NCI-H2081 (cell line): ENCODE results near the gene CEP295NL.
A peak's percentile ranks its signal among the peaks of the same experiment; 100 is the strongest.
"Not testable (repeated sequence)": the region's sequence is repeated elsewhere in the genome, so short reads cannot be mapped to it uniquely, and the experiment has no call there.

Experiments
- DNase-seq, 2 experiments: peaks; one replicate each; lab custom pipeline; 2025; lab: John Stamatoyannopoulos, UW

CEP295NL gene

DNA sequence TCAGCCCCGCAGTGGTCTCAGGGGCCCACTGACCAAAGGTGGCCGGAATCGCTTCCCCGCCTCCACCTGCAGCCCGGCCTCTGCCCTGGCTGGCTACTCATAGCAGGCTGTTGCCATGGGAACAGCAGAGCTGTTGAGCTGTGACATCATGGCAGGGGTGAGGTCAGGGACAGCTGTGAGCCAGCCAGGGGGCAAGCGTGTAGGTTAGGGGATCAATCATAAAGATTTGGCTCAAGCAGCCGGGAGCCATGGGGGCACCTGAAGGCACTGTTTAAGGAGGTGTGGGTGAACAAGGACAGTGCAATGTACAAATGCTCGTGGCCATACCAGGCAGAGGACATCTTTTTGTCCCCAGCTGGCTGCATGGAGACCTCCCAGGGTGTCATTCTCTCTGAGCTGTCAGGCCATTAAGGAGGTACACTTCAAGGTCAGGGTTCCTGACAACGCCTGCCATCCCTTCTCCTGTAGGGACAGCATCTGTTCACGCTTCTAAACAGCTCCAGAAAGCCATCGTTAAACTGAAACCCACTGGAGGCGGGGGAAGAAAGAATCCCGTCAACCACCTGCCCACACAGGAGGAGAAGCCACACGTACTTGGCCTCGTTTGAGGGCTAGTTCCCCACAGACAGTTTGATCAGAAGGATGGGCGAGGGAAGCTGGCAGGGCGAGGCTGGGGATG, at the start of gene CEP295NL:
Gene CEP295NL (minus strand): TSS at position 101 of the 679 bp plus-strand sequence. CDS start 1,373 bp downstream, outside the sequence.
- DNase-seq: no peak

DNA sequence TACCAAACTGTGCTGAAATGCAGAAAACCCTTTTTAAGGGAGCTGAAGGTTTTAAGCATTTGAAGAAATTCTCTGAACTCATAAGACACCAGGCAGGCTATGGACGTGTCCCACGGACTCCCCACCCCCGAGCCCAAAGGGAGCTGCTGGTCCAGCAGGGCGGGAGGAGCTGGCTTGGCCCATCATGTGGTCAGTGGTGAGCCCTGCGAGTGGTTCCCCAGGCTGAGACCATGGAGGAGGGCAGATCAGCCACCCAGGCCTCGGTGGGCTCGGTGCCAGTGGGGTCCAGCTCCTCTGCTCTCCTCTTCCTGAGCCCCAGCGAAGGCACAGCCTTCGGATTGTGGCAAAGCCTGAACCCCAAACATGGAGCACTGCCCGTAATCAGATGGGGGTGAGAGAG, 49.7 kb upstream of the CEP295NL start:
- no peak for DNase-seq

DNA sequence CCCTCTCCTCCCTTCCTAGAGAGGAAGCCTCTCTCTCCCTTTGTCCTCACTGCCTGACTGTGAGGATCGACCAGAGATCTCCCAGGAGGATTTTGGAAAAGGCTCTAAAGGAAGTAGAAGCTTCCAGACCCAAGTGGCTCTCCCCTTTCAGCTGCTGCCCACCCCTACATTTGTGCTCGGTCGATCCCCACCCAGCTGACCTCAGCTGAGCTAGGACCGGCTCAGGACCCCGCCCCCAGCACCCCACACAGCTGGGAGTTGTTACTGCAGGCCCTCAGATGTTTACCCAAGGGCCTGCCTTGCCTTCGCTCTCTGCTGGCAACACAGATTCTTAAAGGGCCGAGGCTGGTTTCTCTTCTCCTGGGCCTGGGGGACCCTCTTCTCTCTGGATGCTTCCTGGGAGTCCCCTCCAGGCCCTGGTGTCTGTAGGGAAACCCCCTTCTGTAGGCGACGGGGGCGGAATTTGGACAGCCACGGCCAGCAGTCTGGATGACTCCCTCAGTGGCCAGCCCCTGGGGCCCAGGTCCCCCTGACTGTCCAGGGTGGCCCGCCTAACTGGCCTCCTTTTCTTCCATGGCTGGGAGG, 49.1 kb upstream of the CEP295NL start:
- no peak for DNase-seq

DNA sequence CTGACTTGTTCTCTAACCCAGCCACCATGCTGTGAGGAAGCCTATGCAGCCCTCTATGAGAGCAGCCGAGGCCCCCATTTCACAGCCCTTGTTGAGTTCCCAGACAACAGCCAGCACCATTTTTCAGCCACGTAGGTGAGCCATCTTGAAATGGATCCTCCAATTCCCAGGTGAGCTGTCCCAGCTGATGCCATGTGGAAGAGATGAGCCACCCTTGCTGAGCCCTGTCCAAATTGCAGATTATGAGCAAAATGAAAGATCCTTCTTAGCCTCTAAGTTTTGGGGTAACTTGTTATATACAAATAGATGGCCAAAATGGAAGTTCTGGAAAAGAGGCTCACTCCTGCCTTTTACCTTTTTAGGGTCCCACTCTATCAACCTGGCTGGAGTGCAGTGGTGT, 47.9 kb upstream of the CEP295NL start:
- DNase-seq: no peak

DNA sequence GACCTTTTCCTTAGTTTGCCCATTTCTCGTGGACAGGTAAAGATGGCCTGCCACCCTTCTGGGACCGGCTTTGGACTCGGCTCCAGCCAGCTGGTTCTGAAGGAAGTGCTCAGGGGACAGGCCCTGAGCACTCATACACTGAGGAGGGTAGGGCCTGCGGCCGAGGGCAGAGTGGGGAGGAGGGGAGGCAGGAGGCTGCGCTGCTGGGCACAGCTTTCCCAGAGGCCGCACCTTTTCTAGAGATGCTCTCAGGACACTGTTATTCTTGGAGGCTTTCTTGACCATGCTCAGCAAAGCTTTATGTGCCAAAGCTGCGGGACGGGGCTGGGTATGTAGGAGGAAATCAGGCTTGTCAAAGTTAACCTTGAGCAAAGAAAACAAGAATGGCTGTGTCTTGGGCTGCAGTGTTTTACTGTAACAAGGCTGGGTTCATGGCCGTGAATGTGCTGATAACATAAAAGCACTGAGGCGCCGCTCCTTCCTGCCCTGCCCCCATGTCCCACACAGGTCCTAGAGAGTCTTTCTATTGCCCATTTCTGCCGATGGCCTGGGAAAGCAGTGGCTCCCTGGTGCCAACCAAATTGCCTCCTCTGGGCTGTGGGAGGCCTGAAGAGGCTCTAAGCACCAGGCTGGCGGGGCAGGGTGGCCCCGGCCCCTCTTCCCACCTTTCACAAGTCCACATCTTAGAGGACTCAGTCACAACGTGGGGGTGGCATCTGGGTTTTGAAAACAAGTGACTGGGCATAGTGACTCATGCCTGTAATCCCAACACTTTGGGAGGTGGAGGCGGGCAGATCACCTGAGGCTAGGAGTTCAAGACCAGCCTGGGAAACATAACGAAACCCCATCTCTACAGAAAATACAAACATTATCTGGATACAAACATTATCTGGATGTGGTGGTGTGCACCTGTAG, 44.5 kb upstream of the CEP295NL start:
- DNase-seq: no peak

DNA sequence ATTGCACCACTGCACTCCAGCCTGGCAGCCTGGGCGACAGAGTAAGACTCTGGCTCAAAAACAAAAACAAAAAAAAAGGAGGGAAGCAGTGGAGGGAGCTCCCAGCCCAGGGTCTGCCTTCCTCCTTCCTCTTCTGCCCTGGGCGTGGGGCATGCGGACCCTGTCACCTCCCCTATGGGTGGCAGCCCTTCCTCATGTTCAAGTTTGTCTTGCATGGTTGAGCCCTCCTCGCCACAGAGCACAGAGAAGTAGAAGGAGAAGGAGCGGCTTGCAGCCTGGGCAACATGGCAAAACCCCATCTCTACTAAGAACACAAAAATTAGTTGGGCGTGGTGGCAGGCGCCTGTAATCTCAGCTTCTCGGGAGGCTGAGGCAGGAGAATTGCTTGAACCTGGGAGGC, 43.6 kb upstream of the CEP295NL start:
- no peak for DNase-seq

DNA sequence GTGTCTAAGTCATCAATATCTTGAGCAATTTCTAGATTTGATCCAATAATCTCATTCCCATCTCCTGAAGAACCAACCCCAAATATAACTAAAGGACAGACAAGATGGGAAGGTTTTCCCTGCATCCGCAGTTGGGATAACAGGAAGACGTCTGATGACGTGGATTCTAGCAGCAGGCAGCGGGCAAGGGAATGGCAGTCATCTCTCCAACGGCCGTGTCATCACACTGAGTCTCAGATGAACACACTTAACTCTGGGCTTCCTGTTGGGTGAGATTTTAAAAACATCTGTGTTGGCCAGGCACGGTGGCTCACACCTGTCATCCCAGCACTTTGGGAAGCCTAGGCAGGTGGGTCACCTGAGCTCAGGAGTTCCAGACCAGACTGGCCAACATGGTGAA, 43.1 kb upstream of the CEP295NL start:
- no peak for DNase-seq

- DNase-seq: not testable (repeated sequence)
Measured at GRCh38 chr17:78945455-78945854, 42.5 kb upstream of the CEP295NL start.

DNA sequence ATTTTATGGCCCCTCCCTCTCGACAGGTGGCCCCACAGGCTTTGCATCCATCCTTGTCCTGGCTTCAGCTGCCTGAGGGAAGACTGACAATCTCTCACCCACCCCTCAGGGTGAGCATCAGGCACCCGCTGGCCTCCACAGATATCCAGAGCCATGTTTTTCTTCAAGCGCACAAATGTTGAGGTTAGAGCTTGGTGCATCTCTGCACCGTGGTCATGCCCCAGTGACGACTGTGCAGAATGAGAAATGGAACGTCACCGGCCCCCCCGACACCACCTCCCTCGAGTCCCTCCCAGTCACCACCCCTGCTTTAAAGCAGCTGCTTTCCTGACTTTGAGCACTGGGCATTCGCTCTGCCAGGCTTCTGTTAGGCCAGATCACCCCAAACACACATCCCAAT, 42.0 kb upstream of the CEP295NL start:
- DNase-seq: no peak

DNA sequence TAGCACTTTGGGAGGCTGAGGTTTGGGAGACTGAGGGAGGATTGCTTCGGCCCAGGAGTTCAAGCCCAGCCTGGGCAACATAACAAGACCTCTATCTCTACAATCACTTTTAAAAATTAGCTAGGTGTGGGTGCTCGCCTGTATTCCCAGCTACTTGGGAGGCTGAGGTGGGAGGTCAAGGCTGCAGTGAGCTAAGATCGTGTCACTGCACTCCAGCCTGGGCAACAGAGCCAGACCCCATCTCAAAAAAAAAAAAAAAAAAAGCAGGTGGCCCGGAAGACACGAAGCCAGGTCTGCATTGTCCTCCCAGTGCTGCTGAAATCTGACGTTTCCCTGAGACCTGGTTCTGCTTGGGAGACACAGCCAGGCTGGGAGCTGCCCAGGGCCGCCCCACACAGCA, 41.0 kb upstream of the CEP295NL start:
- DNase-seq: no peak

DNA sequence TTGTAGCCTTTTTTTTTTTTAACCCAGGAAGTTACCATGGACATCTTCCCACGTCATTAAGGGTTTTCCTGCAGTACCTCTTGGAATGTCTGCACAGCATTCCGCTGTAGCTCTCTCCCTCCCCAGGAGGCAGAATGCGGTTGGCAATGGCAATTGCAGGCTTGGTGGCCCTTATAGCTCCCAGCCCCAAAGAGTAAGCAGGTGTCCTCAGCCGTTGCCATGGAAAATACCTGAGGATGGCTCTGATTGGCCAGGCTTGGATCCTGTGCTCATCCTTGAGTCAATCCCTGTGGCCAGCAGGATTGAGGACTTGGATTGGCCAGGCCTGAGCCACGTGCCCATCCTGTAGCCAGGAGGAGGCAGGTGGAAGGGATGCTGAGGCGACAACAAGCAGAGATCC, 37.7 kb upstream of the CEP295NL start:
- peak in 1 of 2 experiments; percentile 37 for DNase-seq

GRCh38 chr17:78940258-78940657, 37.3 kb upstream of the CEP295NL start:
- DNase-seq: no peak

- no peak for DNase-seq
Measured at GRCh38 chr17:78939615-78940014, 36.6 kb upstream of the CEP295NL start.

GRCh38 chr17:78937561-78937960, 34.6 kb upstream of the CEP295NL start:
- DNase-seq: no peak

DNA sequence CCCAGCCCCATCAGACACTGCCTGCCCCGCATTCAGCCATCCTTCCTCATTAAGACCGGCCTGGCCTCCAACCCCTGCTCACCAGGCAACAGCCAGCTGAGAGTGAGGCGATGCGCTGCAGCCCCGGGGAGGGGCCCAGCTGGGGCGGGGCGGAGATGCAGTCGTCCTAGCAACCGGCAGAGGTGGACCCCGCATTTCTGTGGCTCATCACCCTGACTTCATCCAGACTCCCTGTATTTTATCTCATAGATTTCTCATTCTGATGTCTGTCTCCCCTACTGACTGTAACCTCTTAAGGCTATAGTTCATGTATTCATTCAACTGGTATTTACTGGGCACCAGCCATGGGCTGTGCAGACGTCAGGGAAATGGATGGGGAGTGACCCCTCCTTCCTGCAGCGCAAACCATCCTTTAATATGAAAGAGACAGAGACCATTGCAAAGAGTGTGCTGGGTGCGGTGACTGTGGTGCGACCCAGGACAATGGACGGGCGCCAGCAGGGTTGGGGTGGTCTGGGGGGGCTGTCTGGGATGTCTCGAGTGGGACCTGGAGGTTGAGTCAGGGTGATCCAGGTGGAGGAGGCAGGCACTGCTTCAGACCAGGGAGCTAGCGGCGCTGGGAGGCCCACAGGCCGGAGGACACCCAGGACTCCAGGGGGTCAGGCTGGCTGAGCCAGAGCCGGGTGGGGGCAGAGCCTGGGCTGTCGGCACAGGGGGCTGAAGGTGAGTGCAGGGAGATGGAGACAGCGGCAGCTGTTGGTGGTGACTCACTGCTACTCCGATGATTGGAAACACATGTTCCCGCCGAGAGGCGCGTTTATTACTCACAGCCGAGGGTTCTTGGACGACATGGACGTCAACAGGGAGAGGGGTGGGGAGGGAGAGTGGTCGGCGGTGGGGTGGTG, 32.7 kb upstream of the CEP295NL start:
- DNase-seq: no peak

DNA sequence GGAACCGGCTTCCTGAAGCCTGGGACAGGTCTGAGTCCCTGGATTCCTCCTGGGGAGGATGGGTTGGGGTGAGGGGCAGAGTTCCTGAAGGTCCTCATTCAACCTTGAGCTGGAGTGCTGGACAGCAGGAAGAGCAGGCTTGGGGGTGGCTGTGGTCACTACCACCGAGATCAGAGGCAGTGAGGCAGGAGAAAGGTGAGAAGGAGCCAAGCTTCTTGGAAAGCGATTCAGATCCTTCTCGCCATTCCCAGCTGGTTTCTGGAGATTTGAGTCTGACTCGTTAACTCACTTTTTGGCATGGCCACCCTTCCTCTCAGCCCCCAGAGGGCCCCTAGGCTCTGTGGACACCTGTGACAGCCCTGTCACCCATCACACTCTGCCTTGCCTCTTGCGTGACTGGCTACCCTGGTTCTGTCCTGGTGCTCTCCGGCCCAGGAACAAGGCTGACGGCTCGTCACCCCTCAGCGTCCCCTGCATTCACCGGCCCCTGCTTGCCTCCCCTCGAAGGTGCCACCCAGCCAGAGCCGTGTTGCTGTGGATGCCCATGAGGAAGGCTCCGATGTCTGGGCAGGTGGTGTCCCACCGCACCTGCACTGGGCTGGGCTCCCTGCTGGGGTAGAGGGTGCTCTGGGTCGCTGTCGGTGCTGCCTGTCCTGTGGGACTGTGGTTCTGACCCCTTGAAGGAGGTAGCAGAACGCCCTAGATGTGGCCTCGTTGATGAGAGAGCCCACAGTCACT, 31.8 kb upstream of the CEP295NL start:
- DNase-seq: no peak

DNA sequence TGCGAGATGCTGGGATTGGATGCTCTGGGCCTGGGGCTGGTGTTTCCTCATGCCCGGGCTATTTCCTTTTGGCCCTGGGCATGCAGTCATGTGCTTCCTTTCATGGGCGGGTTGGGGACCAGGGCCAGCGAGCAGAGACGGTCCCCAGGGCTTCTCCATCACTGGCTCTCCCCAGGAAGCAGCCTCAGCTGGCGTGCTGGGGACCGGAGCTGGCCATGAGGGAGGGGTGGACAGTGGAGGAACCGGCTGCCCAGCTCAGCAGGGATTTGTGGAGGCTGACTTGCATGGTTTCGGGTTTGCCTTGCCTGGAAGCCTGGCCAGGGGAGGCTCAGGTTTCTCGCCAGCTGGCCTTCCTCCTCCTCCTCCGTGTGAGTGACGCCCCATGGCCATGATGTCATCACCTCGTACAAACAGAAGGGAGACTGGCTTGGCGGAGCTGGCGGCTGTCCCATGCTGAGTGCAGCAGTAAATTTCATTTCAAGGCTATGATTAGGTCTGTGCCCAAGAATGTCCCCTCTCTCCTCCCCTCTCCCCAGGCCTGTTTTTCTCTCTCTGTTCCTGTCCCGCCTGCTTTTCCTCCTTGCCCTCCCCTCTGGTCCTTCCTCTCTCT, 31.1 kb upstream of the CEP295NL start:
- peak; percentile 91 to 94 for DNase-seq

GRCh38 chr17:78933025-78933958, 30.3 kb upstream of the CEP295NL start:
- DNase-seq: no peak
